Activated CD8-positive, alpha-beta memory T cell treated with anti-CD3 and anti-CD28 coated beads for 36 hours (primary cell): ENCODE results near the gene SPINK6. TPM values are rescaled to one million over a fixed set of nuclear protein-coding genes. Genes with fewer than 3 reads are reported as not detected.

Experiments
- CTCF ChIA-PET: fragments of 350-600 bp; sonication (Branson Sonifier 250); formaldehyde crosslinking; loops from one replicate; lab custom pipeline; 2021; ENCODE audit warnings: antibody characterized with exemption; lab: Charles Lee
- POLR2A ChIA-PET: fragments of 350-600 bp; sonication (Branson Sonifier 250); formaldehyde crosslinking; loops from one replicate; lab custom pipeline; 2021; ENCODE audit warnings: antibody characterized with exemption; lab: Charles Lee
- total RNA-seq, 2 experiments: library from RNA; stranded (reverse); gene quantifications; one replicate each; pipeline ENCODE4 v1.2.3, GENCODE V29; 2021

Gene SPINK6, protein sequence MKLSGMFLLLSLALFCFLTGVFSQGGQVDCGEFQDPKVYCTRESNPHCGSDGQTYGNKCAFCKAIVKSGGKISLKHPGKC
- total RNA-seq, result not detected

DNA sequence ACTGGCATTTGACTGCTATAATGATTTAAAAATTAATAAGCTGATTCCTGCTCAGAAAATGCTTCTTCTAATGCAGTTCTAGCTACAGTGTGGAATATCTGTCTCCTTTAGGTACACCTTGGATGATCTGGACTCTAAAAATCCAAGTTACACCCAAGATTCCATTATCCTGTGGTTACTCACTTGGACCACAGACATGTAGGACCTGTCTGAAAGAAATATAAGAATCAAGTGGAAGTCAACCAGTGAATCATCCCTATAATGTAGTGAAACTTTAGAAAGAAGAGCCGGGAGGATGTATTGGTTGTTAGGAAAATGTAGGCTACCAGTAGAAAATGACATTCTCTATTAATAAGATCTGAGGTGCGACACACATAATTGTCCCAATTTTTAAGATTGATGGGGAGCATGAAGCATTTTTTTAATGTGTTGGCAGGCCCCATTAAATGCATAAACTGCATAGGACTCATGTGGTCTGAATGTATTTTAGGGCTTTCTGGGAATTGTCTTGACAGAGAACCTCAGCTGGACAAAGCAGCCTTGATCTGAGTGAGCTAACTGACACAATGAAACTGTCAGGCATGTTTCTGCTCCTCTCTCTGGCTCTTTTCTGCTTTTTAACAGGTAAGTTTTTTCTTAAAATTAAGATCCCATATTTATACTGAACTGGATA lies at the start of gene SPINK6:
Gene SPINK6 (plus strand): TSS at position 512 of the 673 bp plus-strand sequence. CDS start 55 bp downstream, at position 567.
- CTCF ChIA-PET, result no interaction called here
- POLR2A ChIA-PET, result no interaction called here

DNA sequence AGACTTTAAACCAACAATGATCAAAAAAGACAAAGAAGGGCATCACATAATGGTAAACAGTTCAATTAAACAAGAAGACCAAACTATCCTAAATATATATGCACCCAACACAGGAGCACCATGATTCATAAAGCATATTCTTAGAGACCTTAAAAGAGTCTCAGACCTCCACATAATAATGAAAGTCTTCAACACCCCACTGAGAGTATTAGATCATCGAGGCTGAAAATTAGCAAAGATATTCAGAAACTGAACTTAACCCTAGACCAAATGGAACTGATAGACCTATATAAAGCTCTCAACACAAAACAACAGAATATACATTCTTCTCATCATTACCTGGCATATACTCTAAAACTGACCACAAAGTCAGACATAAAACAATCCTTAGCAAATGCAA lies 46.2 kb upstream of the SPINK6 start:
- POLR2A ChIA-PET, result no interaction called here
- CTCF ChIA-PET, result no interaction called here

DNA sequence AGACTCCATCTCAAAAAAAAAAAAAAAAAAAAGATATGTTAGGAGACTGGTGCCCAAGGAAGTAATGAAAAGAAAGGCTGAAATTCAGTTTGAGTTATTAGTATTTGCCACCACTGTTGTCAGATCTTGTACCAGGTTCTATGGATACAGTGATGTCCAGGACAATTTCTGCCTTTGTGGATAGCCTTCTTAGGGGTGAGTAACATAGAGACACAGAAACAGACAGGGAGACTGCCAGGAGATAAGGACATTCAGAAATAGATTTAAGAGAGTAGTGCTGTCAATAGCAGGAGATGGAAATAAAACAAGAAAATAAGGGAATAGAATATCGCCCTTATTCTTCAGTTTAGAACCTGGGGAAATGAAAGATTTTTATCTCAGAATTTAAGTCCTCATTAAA lies 40.8 kb upstream of the SPINK6 start:
- CTCF ChIA-PET, result no interaction called here
- POLR2A ChIA-PET, result no interaction called here

DNA sequence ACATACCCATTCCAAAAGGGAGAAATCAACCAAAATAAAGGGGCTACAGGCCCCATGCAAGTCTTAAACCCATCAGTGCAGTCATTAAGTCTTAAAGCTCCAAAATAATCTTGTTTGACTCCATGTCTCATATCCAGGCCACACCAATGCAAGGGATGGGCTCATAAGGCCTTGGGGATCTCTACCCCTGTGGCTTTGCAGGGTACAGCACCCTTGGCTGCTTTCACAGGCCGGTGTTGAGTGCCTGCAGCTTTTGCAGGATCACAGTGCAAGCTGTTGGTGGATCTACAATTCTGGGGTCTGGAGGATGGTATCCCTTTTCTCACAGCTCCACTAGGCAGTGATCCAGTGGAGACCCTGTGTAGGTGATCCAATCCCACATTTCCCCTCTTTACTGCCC lies 39.5 kb upstream of the SPINK6 start:
- CTCF ChIA-PET, result no interaction called here
- POLR2A ChIA-PET, result no interaction called here

DNA sequence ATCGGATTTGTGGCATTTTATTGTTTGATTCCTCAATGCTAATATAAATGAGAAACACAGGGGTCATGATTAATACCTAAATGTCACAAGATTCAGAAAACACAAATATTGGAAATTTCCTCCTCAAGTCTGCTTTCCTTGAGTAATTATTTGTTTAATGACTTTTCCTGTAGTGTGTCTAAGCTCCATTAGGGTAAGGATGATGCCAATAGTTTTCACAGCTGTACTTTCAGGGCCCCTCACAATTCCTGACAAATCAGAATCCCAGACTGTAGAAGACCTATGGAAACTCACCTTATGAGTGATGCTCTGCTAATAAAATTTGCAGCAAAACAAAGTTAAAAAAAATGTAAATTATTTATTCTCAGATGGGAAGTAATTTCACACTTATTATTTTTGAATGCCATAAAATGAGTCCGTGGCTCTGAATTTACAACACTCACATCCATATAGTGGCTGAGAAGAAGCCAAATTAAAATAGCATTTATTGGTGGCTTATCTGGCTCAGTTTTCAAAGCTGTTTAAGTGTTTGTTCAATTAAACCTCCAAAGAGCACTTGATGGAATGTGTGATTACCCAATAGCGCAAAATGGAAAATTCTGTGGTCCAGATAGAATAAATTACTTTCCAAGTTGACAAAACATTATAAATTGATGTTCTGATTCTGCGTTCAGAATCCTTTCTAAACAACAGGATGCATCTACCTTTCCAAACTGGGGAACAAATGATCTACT lies 36.1 kb upstream of the SPINK6 start:
- ChIA-PET POLR2A (no interaction called here), CTCF (no interaction called here)

DNA sequence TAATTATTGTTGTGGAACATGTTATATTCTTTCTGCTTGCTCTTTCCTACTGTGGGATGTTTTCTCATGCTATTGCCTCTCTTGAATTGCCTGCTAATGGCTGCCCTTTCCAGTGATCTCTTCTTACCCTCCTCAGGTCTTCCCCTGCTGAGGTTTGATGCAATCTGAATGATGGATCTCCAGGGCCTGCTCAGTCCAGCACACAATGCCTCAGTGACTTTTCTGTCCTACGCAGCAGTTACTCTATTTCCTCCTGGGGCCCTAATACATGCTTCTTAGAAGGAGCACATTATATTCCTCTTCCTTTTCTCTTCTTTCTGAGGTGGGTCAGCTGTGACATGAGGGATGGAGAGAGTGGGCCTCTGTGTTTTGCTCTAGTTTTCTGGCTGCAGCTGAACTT lies 34.6 kb upstream of the SPINK6 start, which contains the start of gene SPINK14:
Gene SPINK14 (plus strand): TSS at position 301 of the 400 bp plus-strand sequence. CDS start 1,187 bp downstream, outside the sequence.
- ChIA-PET CTCF (no interaction called here), POLR2A (no interaction called here)

DNA sequence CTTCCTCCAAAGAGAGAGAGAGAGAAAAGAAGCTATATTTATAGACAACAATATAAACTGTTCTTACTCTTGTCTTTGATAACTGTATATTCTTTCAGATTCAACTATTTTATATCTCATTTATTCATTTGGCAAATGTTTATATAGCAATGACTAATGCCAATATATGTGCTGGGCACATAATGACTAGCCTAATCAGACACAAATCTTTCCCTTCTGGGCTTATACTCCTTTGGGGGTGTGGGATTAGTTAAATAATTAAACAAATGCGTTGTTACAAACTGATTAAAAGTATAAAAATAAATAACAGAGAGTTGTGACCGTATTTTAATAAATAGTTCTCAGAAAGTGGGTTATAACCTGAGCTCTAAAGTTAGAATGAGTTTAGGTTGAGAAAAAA lies 30.5 kb upstream of the SPINK6 start:
- ChIA-PET POLR2A (no interaction called here), CTCF (no interaction called here)

DNA sequence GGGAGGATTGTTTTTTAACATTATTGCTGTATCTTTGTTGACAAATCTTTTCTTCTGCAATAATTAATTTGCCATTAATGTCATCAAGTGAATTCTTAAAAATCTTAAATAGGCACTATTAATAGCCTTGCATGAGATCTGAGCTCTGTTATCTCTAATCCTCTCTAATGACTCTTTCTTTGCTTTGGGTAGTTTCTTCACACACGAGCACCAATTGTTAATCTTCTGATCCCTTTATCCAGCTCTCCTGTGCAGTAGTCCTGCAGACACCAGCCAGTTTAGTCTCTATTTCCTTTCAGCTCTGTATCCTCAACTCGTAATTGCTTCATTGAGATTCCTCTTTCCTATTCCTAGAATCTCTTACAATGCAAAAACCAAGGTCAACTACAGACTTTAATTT lies 26.4 kb upstream of the SPINK6 start:
- ChIA-PET CTCF (no interaction called here), POLR2A (no interaction called here)

DNA sequence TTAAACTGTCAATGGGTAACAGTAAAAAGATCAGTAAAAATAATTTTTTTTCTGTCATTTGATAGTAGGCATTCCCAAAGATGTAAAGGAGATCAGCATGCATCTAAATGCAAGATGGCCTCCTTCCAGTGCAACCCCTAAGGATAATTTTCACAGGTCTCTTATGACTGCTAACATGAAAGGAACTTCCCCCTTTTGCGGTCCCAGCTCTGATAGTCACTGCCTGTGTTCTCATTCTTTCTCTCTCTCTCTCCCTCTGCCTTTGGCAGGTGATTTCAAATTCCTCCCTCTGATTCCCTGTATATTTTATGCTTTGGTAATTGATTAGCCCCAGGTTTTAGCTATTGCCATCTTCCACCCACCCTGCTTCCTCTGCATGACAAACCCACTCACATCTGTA lies 25.6 kb upstream of the SPINK6 start:
- ChIA-PET CTCF (no interaction called here), POLR2A (no interaction called here)

DNA sequence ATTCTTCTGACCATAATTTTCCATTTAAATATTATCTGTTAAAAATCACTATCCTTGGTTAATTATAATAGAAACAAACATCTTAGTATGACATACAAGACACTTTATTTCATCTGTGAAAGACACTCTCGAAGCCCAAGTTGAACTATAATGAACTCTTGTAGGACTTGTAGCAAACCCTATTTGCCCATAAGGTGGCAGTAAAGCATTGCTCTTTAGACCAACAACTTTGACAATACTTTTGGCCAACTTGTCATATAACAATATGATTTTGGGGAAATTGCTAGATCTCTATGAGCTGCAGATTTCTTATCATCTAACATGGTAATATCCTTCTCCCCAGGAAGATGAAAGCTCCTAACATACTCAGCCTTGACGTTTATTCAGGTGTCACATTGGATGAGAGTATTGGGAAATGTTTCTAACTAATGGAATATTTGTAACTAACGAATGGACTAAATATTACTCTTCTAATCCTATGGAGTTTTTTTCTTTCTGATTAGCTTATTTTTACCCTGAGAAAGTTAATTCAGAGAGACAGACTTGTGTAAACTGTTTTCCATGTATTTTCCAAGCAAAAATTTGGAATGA lies 23.5 kb upstream of the SPINK6 start:
- CTCF ChIA-PET, result interaction anchor here (0.7 to 2.3 kb wide), 4 partner anchors 196 to 551 kb away, joined by 3 to 9 read pairs (median 4); partner anchors contain the start of gene FBXO38
- POLR2A ChIA-PET, result no interaction called here

DNA sequence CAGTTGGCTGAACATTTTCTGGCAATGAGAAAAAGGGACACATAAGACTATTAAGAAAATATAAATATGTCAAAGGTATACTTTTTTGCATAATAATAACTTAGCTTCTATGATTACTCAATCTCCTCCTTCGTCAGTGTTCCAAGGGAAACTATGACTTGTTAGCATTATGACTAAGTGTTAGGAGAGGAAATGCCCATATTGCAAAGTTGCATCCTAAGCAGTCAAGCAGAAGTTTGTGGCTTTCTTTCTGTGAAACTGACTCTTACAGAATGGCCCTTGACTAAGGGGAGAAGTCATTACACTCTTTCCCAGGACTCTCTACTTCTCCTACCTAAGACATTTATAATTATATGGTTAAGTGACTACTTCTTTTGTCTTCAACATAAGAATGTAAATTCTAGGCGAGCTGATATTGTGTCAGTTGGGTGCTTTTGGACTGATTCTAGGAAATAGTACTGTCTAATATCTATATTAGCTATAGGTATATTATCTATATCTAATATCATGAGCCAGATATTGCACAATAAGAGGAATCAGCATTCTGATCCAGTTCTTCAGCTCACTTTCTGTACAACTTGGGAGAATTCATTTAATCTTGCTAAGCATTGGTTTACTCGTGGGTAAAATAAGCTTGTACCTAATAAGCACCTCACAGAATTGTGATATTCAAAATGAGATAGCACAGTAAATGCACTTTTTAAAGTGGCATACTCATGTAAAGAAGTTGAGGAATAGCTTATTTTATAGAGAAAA lies 16.4 kb upstream of the SPINK6 start:
- CTCF ChIA-PET, result interaction anchor here (0.9 to 1.2 kb wide), 2 partner anchors 297 to 545 kb away, joined by 3 to 4 read pairs; no protein-coding TSS in a partner anchor
- POLR2A ChIA-PET, result no interaction called here

DNA sequence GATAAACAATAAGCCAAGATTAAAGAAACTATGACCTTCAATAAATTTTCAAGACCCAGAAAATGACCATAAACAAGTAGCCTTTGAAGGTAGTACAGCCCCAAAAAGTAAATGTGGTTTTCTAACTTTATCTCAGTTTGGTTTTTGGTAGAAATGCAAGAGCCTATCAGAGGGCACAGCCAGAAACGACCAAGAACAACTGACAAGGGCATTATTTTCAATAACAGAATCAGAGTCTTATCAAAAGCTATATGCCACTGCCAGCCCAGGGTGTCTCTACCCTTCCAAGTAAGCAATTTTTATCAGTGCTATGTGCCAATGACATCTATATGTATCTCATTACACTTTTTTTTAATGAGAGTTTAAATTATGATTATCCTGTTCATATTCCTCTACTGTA lies 11.8 kb upstream of the SPINK6 start:
- CTCF ChIA-PET, result no interaction called here
- POLR2A ChIA-PET, result no interaction called here

DNA sequence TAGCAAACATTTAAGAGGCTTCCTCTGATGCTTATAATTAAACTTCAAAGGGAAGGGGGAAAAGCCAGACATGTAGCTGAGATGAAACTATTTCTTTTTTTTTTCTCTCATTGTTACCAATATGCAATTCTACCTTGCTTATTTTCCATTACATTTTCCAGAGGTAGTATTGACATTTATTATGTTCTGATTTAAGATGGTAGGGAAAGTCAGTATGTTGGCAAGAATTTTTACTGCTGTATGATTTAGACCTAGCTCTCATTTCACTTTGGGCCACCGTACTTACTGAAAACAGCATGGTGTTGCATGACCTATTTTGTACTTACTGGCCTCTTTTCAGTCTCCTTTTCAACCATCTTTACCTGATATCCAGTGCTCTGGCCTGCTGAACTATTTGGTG lies 9.6 kb upstream of the SPINK6 start:
- POLR2A ChIA-PET, result no interaction called here
- CTCF ChIA-PET, result no interaction called here

DNA sequence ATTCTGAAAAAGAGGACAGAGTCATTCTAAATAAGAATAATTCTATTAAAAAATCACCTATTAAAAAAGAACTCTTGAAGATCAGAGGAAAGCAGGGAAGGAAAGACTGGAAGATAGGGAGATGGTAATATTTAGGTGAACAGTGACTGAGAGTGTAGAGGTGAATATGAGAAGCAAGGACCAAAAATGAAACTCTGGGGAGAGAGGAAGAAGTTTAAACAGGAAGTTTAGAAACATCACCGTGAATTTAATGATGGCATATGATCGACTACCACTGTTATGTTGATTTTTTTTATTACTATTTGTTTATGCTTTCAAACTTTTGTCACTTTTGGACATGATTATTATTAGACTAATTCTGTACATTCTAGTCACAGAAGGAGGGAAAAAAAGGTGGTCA lies 1.7 kb upstream of the SPINK6 start:
- ChIA-PET POLR2A (no interaction called here), CTCF (no interaction called here)

DNA sequence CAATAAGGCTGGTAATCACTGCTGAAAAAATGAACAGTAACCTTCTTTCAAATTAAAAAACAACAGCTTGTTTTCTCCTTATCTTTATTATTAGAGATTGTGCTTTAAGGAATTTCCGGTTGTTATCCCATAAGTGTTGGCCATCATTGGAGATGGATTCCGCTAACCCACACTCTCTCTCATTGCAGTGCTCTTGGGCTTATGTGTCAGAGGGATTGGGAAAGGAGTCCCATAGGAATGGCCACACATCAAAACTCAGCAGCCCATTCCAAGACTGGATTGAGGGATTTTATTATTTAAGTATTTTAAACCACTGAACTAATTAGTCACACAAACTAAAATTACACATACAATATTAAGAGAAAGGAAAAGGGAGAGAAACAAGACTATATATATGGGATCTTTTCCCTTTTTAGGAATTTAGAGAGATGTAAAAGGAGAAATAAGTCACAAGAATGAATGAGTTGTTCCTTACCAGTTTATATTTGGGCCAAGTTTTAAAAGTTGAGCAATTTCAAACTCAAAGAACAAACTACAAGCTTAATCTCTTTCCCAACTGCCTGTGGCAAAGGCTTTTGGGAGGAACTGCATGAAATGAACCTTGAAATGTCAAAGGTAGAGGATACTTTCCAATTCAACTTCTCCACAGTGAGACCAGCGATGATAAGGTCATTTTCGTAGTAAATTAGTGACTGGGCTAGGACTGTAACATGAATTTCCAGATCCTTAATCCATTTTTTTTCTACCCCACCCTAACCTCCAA lies 2.4 kb downstream of the SPINK6 start:
- ChIA-PET POLR2A (no interaction called here), CTCF (no interaction called here)

DNA sequence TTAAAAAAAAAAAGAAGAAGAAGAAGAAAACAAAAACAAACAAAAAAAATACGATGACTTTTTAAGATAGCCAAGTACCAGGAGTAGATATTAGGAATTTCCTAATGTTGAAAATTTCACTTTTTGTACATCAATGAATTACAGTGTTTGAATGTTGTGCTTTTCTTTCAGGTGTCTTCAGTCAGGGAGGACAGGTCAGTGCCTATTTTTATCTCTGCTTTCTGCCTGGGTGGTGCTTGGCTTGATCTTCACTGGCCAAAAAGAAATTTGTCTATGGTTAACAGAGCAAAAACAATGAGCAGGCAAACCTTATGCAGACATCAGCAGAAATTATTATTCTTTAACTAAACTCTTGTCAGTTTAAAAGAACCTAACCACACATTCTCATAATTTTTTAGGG lies 3.0 kb downstream of the SPINK6 start:
- ChIA-PET POLR2A (no interaction called here), CTCF (no interaction called here)

DNA sequence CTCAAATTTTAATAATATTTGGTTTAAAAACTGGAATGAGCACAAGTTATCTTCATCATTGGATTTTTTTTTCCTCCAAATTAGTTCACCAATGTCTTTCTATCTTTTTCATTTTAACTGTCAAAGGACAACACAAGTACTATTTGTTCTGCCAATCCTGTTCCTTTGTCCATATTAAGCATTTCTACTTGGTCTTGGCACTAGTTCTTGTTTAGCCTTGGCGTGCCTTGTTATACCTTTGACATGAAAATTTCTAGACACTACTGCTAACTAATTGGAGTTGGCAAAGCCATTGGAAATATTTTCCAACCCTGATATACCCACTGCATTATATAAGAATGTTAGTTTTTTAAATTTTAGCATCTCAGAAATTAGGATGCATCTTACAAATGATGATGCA lies 3.8 kb downstream of the SPINK6 start:
- POLR2A ChIA-PET, result no interaction called here
- CTCF ChIA-PET, result no interaction called here

DNA sequence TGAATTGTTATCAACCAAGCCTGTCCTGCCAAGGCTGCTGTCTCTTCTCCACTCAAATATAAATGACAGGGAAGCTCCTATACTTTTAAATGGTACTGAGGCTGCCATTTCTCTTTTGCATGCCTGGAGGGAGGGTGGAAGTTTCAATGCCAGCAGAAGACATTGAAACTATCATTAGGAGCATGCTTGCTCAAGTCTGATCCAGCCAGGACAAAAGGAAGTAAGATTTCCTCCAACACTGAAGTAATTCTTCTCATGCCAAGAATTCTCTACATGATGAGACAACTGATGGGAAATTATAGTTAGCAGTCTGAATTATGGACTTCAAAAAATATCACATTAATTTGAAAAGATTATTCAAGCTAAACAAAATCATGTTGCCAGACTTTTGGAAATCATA lies 5.4 kb downstream of the SPINK6 start:
- POLR2A ChIA-PET, result no interaction called here
- CTCF ChIA-PET, result no interaction called here

DNA sequence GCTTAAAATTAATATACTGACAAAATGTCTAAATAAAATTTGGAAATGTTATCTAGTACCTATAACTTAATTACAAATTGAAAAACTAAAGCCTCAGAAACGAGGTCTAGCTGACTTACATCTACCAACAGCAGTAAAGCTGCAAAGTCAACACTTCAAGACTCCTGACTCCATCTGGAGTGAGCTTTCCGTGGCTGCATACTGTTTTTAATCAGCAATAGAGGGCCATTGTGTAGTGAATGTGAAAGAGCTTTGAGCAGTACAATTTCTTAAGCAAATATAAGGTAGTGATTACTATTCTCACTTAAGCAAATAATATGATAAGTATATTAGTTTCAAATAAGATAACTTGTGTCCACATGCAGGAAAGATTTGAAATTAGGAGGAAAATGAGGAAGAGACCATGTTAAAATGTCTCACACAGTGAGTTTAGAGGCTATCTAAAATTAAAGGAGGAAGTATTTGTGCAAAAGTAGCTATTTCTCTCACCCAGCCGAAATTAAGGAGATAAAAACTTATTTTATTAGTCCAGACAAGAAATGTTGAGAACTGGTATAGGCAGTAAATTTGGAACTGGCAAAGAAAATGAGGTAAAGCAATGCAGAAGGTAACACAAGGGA lies 6.4 kb downstream of the SPINK6 start:
- CTCF ChIA-PET, result interaction anchor here (0.8 kb wide), 1 partner anchor 18 kb away, joined by 3 read pairs; no protein-coding TSS in a partner anchor
- POLR2A ChIA-PET, result no interaction called here
